T-cell (primary cell): ENCODE measurements around the gene GPHA2. TPM values are rescaled to one million over a fixed set of nuclear protein-coding genes. Genes with fewer than 3 reads are reported as not detected.
"Not testable (repeated sequence)": the region's sequence is repeated elsewhere in the genome, so short reads cannot be mapped to it uniquely, and the experiment has no call there.

Experiments
- ATAC-seq, 4 experiments: fragments of 200-7000 bp in 3 of 4; fragments of 150-1000 bp in 1 of 4; cut with Tn5 transposase; replicated peaks in 1 of 4; 1 replicate in 3 of 4; 2 replicates in 1 of 4; pipeline ENCODE4 v1.10.0; 2021; ENCODE audit warnings: moderate library complexity in 3 of 4, mild to moderate bottlenecking in 2 of 4, moderate number of reproducible peaks in 1 of 4
- CTCF ChIA-PET, 2 donors: fragments of 300-600 bp; sonication (Branson Sonifier 250); formaldehyde crosslinking; loops; one replicate each; lab custom pipeline; 2022; ENCODE audit warnings: antibody characterized with exemption in 2 of 2; lab: Charles Lee
- POLR2A ChIA-PET, 2 donors: fragments of 300-600 bp; sonication (Branson Sonifier 250); formaldehyde crosslinking; loops; one replicate each; lab custom pipeline; 2022; ENCODE audit warnings: antibody characterized with exemption in 2 of 2; lab: Charles Lee
- DNase-seq, 35 experiments: peaks; one replicate each; pipeline versions ENCODE4 v3.0.0 to v3.0.0-alpha.2; 2013 to 2023
- H3K27ac ChIP-seq: one replicate; pipeline ENCODE4 v1.5.1; 2013; ENCODE audit warnings: low read length
- H3K27me3 ChIP-seq, 2 experiments: replicated peaks in 1 of 2; 1 replicate in 1 of 2; 2 replicates in 1 of 2; pipeline versions ENCODE4 v1.6.1 to v1.7.0; 2013; ENCODE audit warnings: low read length in 1 of 2, mixed read lengths in 1 of 2; ENCODE audit not compliant: control insufficient read depth in 2 of 2, insufficient read depth in 2 of 2; ENCODE audit errors: extremely low read depth in 1 of 2
- H3K36me3 ChIP-seq, 2 donors: 1 replicate in 1 of 2; 2 replicates in 1 of 2; pipeline versions ENCODE4 v1.6.1 to v1.7.0; 2013; ENCODE audit warnings: low read length in 1 of 2; ENCODE audit not compliant: control insufficient read depth in 2 of 2, insufficient read depth in 1 of 2; ENCODE audit errors: extremely low read depth in 1 of 2
- H3K4me1 ChIP-seq, 2 experiments: 1 replicate in 1 of 2; 2 replicates in 1 of 2; pipeline versions ENCODE4 v1.6.1 to v1.7.0; 2013; ENCODE audit warnings: low read length in 2 of 2, mixed read lengths in 1 of 2; ENCODE audit not compliant: insufficient read depth in 2 of 2, control insufficient read depth in 1 of 2; ENCODE audit errors: extremely low read depth in 1 of 2
- H3K4me3 ChIP-seq, 2 donors: 1 replicate in 1 of 2; 2 replicates in 1 of 2; pipeline versions ENCODE4 v1.5.1 to v1.7.0; 2013; ENCODE audit warnings: mild to moderate bottlenecking in 2 of 2, low read length in 1 of 2, moderate library complexity in 1 of 2; ENCODE audit not compliant: control insufficient read depth in 1 of 2; ENCODE audit errors: extremely low read depth in 1 of 2
- H3K9me3 ChIP-seq: 2 replicates; pipeline ENCODE4 v1.7.0; 2013
- H3K27ac Mint-ChIP-seq, 2 donors: one replicate each; pipeline ENCODE4 v1.8.0; 2020 to 2021; ENCODE audit warnings: mild to moderate bottlenecking in 2 of 2, mixed read lengths in 2 of 2
- H3K27me3 Mint-ChIP-seq, 2 donors: one replicate each; pipeline ENCODE4 v1.8.0; 2021 to 2022; ENCODE audit warnings: mixed read lengths in 2 of 2
- H3K36me3 Mint-ChIP-seq: one replicate; pipeline ENCODE4 v1.8.0; 2021; ENCODE audit warnings: mixed read lengths
- H3K4me1 Mint-ChIP-seq, 3 donors: one replicate each; pipeline ENCODE4 v1.8.0; 2020 to 2022; ENCODE audit warnings: mixed read lengths in 3 of 3, mild to moderate bottlenecking in 1 of 3
- H3K4me3 Mint-ChIP-seq, 3 donors: one replicate each; pipeline ENCODE4 v1.8.0; 2020 to 2022; ENCODE audit warnings: mild to moderate bottlenecking in 3 of 3, mixed read lengths in 3 of 3, moderate library complexity in 3 of 3
- H3K9me3 Mint-ChIP-seq, 3 donors: one replicate each; pipeline ENCODE4 v1.8.0; 2020 to 2022; ENCODE audit warnings: mixed read lengths in 3 of 3
- WGBS: methylation state at CpG from one replicate; pipeline ENCODE4 v1.1.5; 2013; ENCODE audit warnings: missing lambda C conversion rate; ENCODE audit not compliant: insufficient coverage; 5-methylcytosine and 5-hydroxymethylcytosine counted together
- total RNA-seq, 35 experiments: library from RNA in 6 of 35; stranded (reverse) in 6 of 35; fragments of 120-200 nt in 1 of 35; gene quantifications; one replicate each; pipeline versions ENCODE4 v1.2.1 to v1.2.4 and lab custom pipeline; 2013 to 2026

The GPHA2 gene
- total RNA-seq: under 1 TPM in 1 of 5 donors, not detected in 4; 0.90 TPM
- total RNA-seq (2013): not detected
- total RNA-seq (lab: John Stamatoyannopoulos, UW): 0 to 0.57 (median 0.04) reads per million in 29 experiments

- H3K9me3 ChIP-seq: no peaks in the 10 kb centered on the region
- ChIA-PET CTCF (interaction anchor here in 1 of 2 donors (0.6 kb wide), 2 partner anchors 497 to 576 kb away, joined by 3 to 4 read pairs; no protein-coding TSS in a partner anchor), POLR2A (no interaction called here)
- H3K4me1 ChIP-seq: no peaks in the 10 kb centered on the region
- H3K27ac ChIP-seq: no peak within 1 kb of the TSS
- ATAC-seq (no peak), DNase-seq (no peak)
- no peak within 1 kb of the TSS for H3K4me3 ChIP-seq
- Mint-ChIP-seq H3K36me3 (peaks cover 25% of the 10 kb centered on the region), H3K4me1 (no peaks in the 10 kb centered on the region), H3K9me3 (no peaks in the 10 kb centered on the region), H3K27me3 (peaks cover 0 to 4% of the 10 kb centered on the region in 2 donors), H3K27ac (no peak within 1 kb of the TSS), H3K4me3 (no peak within 1 kb of the TSS)
- peaks cover 20 to 26% of the 10 kb centered on the region in 2 donors for H3K36me3 ChIP-seq
- WGBS: 77% methylated on average over 11 of the region's 14 CpGs
- H3K27me3 ChIP-seq: peaks cover 2 to 6% of the 10 kb centered on the region in 2 experiments
Measured at GRCh38 chr11:64935359-64936081, at the start of gene GPHA2. GPHA2 (minus strand) TSS chr11:64935893; CDS start chr11:64935460, 433 bp downstream.

- H3K9me3 ChIP-seq, DNase-seq, H3K27ac Mint-ChIP-seq, H3K4me3 ChIP-seq, H3K36me3 Mint-ChIP-seq, H3K4me1 Mint-ChIP-seq, ATAC-seq, H3K4me1 ChIP-seq, H3K9me3 Mint-ChIP-seq, H3K27ac ChIP-seq, POLR2A ChIA-PET, H3K36me3 ChIP-seq, CTCF ChIA-PET, H3K4me3 Mint-ChIP-seq: not testable (repeated sequence)
- H3K27me3 Mint-ChIP-seq: peaks cover 10 to 17% of the 10 kb centered on the region in 2 donors
- peaks cover 0 to 18% of the 10 kb centered on the region in 2 experiments for H3K27me3 ChIP-seq
- no CpG with 5 or more reads among the region's 5 CpGs for WGBS
Measured at GRCh38 chr11:64983339-64983738, 47.6 kb upstream of the GPHA2 start.

GRCh38 chr11:64976651-64977050 is 41.0 kb upstream of the GPHA2 start:
- Mint-ChIP-seq H3K36me3 (no peaks in the 10 kb centered on the region), H3K4me1 (peaks cover 0 to 10% (median 5%) of the 10 kb centered on the region in 3 donors), H3K27me3 (peaks cover 5 to 7% of the 10 kb centered on the region in 2 donors), H3K9me3 (no peaks in the 10 kb centered on the region), H3K4me3 (no peak overlapping the region), H3K27ac (no peak overlapping the region)
- H3K9me3 ChIP-seq: no peaks in the 10 kb centered on the region
- H3K36me3 ChIP-seq: no peaks in the 10 kb centered on the region
- ChIA-PET CTCF (no interaction called here), POLR2A (no interaction called here)
- DNase-seq (no peak), ATAC-seq (no peak)
- peaks cover 0 to 12% of the 10 kb centered on the region in 2 experiments for H3K27me3 ChIP-seq
- no peak overlapping the region for H3K4me3 ChIP-seq
- no CpG with 5 or more reads among the region's 2 CpGs for WGBS
- no peak overlapping the region for H3K27ac ChIP-seq
- H3K4me1 ChIP-seq: peaks cover 2 to 10% of the 10 kb centered on the region in 2 experiments

GRCh38 chr11:64974124-64974523 is 38.4 kb upstream of the GPHA2 start:
- ChIA-PET POLR2A (interaction anchor here in 1 of 2 donors (0.7 kb wide), 1 partner anchor 40 kb away, joined by 9 read pairs; no protein-coding TSS in a partner anchor), CTCF (no interaction called here)
- no peak overlapping the region for H3K4me3 Mint-ChIP-seq
- no peak overlapping the region for H3K4me3 ChIP-seq
- H3K27me3 Mint-ChIP-seq: peaks cover 4 to 5% of the 10 kb centered on the region in 2 donors
- H3K4me1 Mint-ChIP-seq: peaks cover 6 to 18% (median 16%) of the 10 kb centered on the region in 3 donors
- H3K4me1 ChIP-seq: peaks cover 4 to 19% of the 10 kb centered on the region in 2 experiments
- WGBS: no CpG with 5 or more reads among the region's 5 CpGs
- ATAC-seq (no peak), DNase-seq (no peak)
- no peaks in the 10 kb centered on the region for H3K36me3 ChIP-seq
- no peaks in the 10 kb centered on the region for H3K9me3 Mint-ChIP-seq
- peaks cover 0 to 14% of the 10 kb centered on the region in 2 experiments for H3K27me3 ChIP-seq
- no peak overlapping the region for H3K27ac Mint-ChIP-seq
- no peak overlapping the region for H3K27ac ChIP-seq
- no peaks in the 10 kb centered on the region for H3K9me3 ChIP-seq
- H3K36me3 Mint-ChIP-seq: no peaks in the 10 kb centered on the region

GRCh38 chr11:64971421-64972233 is 35.9 kb upstream of the GPHA2 start, which contains the start of gene MAJIN:
MAJIN (minus strand) TSS chr11:64972108; CDS start chr11:64959405, 12,703 bp downstream.
- Histone ChIP-seq H3K9me3 (no peaks in the 10 kb centered on the region), H3K27me3 (peaks cover 0 to 12% of the 10 kb centered on the region in 2 experiments), H3K4me1 (peaks cover 4 to 19% of the 10 kb centered on the region in 2 experiments), H3K36me3 (no peaks in the 10 kb centered on the region), H3K27ac (peak within 1 kb of the TSS; percentile 68), H3K4me3 (peak within 1 kb of the TSS; percentile 55 to 66)
- peak; percentile 82 to 88 (median 86) for ATAC-seq
- Mint-ChIP-seq H3K4me3 (peak within 1 kb of the TSS; percentile 70 to 71 (median 70)), H3K27ac (peak within 1 kb of the TSS; percentile 65 to 84), H3K27me3 (no peaks in the 10 kb centered on the region), H3K36me3 (no peaks in the 10 kb centered on the region), H3K4me1 (peaks cover 6 to 18% (median 16%) of the 10 kb centered on the region in 3 donors), H3K9me3 (no peaks in the 10 kb centered on the region)
- peak; percentile 70 to 93 (median 81) for DNase-seq
- WGBS: 19% methylated on average over 55 of the region's 69 CpGs
- POLR2A ChIA-PET: interaction anchor here in 1 of 2 donors (0.6 to 0.7 kb wide), 2 partner anchors 54 to 1113 kb away, joined by 3 read pairs; no protein-coding TSS in a partner anchor
- CTCF ChIA-PET: no interaction called here

GRCh38 chr11:64970731-64971151 is 35.0 kb upstream of the GPHA2 start:
- POLR2A ChIA-PET: no interaction called here
- WGBS: 68% methylated on average over 5 of the region's 8 CpGs
- peak overlapping the region; percentile 65 to 70 (median 65) for H3K4me3 Mint-ChIP-seq
- H3K9me3 ChIP-seq: no peaks in the 10 kb centered on the region
- H3K4me3 ChIP-seq: no peak overlapping the region
- CTCF ChIA-PET: no interaction called here
- H3K9me3 Mint-ChIP-seq: no peaks in the 10 kb centered on the region
- peaks cover 4 to 19% of the 10 kb centered on the region in 2 experiments for H3K4me1 ChIP-seq
- ATAC-seq (peak in 2 of 4 experiments; percentile 31 to 33), DNase-seq (peak in 2 of 35 experiments; percentile 5 to 18)
- H3K27ac Mint-ChIP-seq: peak overlapping the region; percentile 65 to 80
- no peak overlapping the region for H3K27ac ChIP-seq
- H3K4me1 Mint-ChIP-seq: peaks cover 6 to 18% (median 16%) of the 10 kb centered on the region in 3 donors
- H3K36me3 ChIP-seq: no peaks in the 10 kb centered on the region
- H3K27me3 Mint-ChIP-seq: no peaks in the 10 kb centered on the region
- peaks cover 0 to 9% of the 10 kb centered on the region in 2 experiments for H3K27me3 ChIP-seq
- no peaks in the 10 kb centered on the region for H3K36me3 Mint-ChIP-seq
